ENCODE results near the gene MAP1LC3C.

DNA sequence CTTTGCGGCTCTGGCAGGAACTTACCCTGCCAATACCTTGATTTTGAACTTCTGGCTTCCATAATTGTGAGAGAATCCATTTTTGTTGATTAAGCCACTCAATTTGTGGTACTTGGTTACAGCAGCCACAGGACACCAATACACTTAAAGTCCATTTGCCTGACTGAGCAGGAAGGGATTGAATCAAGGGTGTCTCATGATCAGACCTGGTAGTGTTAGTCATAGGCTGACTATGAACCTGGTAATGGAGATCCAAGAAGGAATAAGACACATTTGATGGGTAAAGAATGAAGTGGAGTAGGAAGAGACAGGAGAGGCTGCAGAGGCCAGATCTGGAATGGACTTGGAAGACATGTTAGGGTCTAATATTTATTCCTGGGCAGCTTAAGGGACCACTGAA, 31.2 kb upstream of the MAP1LC3C start:
- TF ChIP-seq, protein P1, sequence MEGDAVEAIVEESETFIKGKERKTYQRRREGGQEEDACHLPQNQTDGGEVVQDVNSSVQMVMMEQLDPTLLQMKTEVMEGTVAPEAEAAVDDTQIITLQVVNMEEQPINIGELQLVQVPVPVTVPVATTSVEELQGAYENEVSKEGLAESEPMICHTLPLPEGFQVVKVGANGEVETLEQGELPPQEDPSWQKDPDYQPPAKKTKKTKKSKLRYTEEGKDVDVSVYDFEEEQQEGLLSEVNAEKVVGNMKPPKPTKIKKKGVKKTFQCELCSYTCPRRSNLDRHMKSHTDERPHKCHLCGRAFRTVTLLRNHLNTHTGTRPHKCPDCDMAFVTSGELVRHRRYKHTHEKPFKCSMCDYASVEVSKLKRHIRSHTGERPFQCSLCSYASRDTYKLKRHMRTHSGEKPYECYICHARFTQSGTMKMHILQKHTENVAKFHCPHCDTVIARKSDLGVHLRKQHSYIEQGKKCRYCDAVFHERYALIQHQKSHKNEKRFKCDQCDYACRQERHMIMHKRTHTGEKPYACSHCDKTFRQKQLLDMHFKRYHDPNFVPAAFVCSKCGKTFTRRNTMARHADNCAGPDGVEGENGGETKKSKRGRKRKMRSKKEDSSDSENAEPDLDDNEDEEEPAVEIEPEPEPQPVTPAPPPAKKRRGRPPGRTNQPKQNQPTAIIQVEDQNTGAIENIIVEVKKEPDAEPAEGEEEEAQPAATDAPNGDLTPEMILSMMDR (IDR thresholded peaks at IDR 0.05 in 2 of 3, conservative IDR thresholded peaks at IDR 0.05 in 1 of 3; ENCODE audit: control insufficient read depth in 2 of 3, extremely low read depth in 1 of 3, insufficient read depth in 1 of 3, low read depth in 3 of 3, low read length in 3 of 3) = no peak
- TF ChIP-seq POU2F2 (IDR thresholded peaks at IDR 0.05; ENCODE audit: borderline replicate concordance, low read depth, low read length) (no peak), ESRRA (IDR thresholded peaks at IDR 0.05; ENCODE audit: low read length) (no peak), POLR2AphosphoS5 (IDR thresholded peaks at IDR 0.05; ENCODE audit: low read length) (no peak), EZH2 (IDR thresholded peaks at IDR 0.05; ENCODE audit: borderline replicate concordance, control insufficient read depth, low read depth, low read length) (no peak), POLR2A (IDR thresholded peaks at IDR 0.05; ENCODE audit: low read depth, low read length) (no peak), SMC3 (IDR thresholded peaks at IDR 0.05; ENCODE audit: borderline replicate concordance, low read length) (no peak), MYC (IDR thresholded peaks at IDR 0.05; ENCODE audit: insufficient read depth, insufficient read length, insufficient replicate concordance, low read length, severe bottlenecking) (no peak), ZNF217 (IDR thresholded peaks at IDR 0.05) (no peak), NBN (IDR thresholded peaks at IDR 0.05) (no peak), SIX5 (IDR thresholded peaks at IDR 0.05; ENCODE audit: low read depth, low read length, severe bottlenecking) (no peak), MEF2B (IDR thresholded peaks at IDR 0.05; ENCODE audit: partially characterized antibody, poor library complexity, severe bottlenecking) (no peak)
- TF ChIP-seq, protein P2, sequence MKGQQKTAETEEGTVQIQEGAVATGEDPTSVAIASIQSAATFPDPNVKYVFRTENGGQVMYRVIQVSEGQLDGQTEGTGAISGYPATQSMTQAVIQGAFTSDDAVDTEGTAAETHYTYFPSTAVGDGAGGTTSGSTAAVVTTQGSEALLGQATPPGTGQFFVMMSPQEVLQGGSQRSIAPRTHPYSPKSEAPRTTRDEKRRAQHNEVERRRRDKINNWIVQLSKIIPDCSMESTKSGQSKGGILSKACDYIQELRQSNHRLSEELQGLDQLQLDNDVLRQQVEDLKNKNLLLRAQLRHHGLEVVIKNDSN (IDR thresholded peaks at IDR 0.05; ENCODE audit: borderline replicate concordance, extremely low read length, insufficient read depth, low read depth, low read length) = no peak
- TF ChIP-seq, protein P3, sequence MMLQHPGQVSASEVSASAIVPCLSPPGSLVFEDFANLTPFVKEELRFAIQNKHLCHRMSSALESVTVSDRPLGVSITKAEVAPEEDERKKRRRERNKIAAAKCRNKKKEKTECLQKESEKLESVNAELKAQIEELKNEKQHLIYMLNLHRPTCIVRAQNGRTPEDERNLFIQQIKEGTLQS (IDR thresholded peaks at IDR 0.05; ENCODE audit: borderline replicate concordance, extremely low read depth, low read depth, low read length) = no peak
